GM18870 (cell line): ENCODE data around the gene ATG2A.

Experiments
- ATAC-seq: cut with Tn5 transposase; IDR thresholded peaks from one replicate; pipeline ENCODE4 v1.9.1; 2021; ENCODE audit warnings: moderate library complexity; ENCODE audit not compliant: unreplicated experiment

ATG2A gene

GRCh38 chr11:64905516-64906313 is 11.3 kb downstream of the ATG2A start:
- no peak for ATAC-seq

- ATAC-seq: no peak
These were observed 13.6 kb downstream of the ATG2A start for GRCh38 chr11:64903291-64903833.

- ATAC-seq: no peak
These were observed 14.7 kb downstream of the ATG2A start for GRCh38 chr11:64902102-64902900.

- ATAC-seq: no peak
These were observed 16.2 kb downstream of the ATG2A start for GRCh38 chr11:64900774-64901173.

- ATAC-seq: no peak
These were observed 16.7 kb downstream of the ATG2A start for GRCh38 chr11:64900263-64900678.

- no peak for ATAC-seq
These were observed 18.5 kb downstream of the ATG2A start for GRCh38 chr11:64898541-64898940.

GRCh38 chr11:64898076-64898445 is 18.9 kb downstream of the ATG2A start:
- no peak for ATAC-seq

- no peak for ATAC-seq
These were observed 19.5 kb downstream of the ATG2A start for GRCh38 chr11:64897381-64898075.

GRCh38 chr11:64896448-64897022 is 20.5 kb downstream of the ATG2A start:
- ATAC-seq: no peak

- no peak for ATAC-seq
These were observed 22.1 kb downstream of the ATG2A start for GRCh38 chr11:64894812-64895452.

- ATAC-seq: no peak
These were observed 22.8 kb downstream of the ATG2A start for GRCh38 chr11:64894070-64894811.

- ATAC-seq: no peak
These were observed 23.6 kb downstream of the ATG2A start for GRCh38 chr11:64893194-64894069.

- no peak for ATAC-seq
These were observed 24.2 kb downstream of the ATG2A start for GRCh38 chr11:64892838-64893193.

GRCh38 chr11:64892411-64892831 is 24.6 kb downstream of the ATG2A start:
- ATAC-seq: no peak

- ATAC-seq: no peak
These were observed 25.1 kb downstream of the ATG2A start for GRCh38 chr11:64891880-64892279.

- ATAC-seq: no peak
These were observed 25.7 kb downstream of the ATG2A start for GRCh38 chr11:64891215-64891848.

- no peak for ATAC-seq
These were observed 26.5 kb downstream of the ATG2A start for GRCh38 chr11:64890522-64890939.

GRCh38 chr11:64888729-64889511 is 28.1 kb downstream of the ATG2A start:
- no peak for ATAC-seq
